ENCODE measurements around the gene CKMT2. TPM values are rescaled to one million over a fixed set of nuclear protein-coding genes. Genes with fewer than 3 reads are reported as not detected.

Gene CKMT2
- total and polyA plus RNA-seq, 2 of the 4 experiments (the other 2 are of a cell fraction), result 0.21 to 0.36 TPM

DNA sequence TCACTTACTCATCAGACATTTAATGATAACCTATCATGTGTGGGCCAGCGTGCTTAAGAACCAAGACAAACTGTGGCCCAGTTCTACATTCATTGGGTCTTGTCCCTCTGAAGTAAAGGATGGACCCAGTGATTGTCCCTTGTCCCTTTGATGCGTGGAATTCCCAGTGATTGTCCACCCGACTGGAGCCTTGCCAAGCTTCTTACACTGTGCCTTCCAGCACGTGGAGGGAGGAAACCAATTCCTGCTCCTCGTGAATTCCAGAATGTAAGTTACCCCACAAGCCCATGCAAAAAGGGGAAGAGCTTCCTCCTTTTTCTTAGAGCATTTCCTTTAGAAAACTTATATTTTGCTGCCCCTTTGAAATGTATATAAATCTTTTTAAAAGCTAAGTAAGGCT is 7.9 kb downstream of the CKMT2 start:
- dilution Hi-C loops (cut with HindIII; ENCODE audit: low sequenced_read_pairs, unreplicated experiment), result no loop called here
- TF ChIP-seq RAD21 (IDR thresholded peaks at IDR 0.05; ENCODE audit: low read length) (no peak), MXI1 (IDR thresholded peaks at IDR 0.05; ENCODE audit: borderline replicate concordance, low read depth, low read length) (no peak), FOS (IDR thresholded peaks at IDR 0.05; ENCODE audit: low read depth, low read length) (no peak), POLR2A (IDR thresholded peaks at IDR 0.05; ENCODE audit: low read depth, low read length) (no peak), MAZ (IDR thresholded peaks at IDR 0.05; ENCODE audit: borderline replicate concordance, low read depth, low read length) (no peak), BHLHE40 (IDR thresholded peaks at IDR 0.05; ENCODE audit: low read depth, low read length) (no peak), CEBPB (IDR thresholded peaks at IDR 0.05; ENCODE audit: low read depth, low read length) (no peak), RFX5 (IDR thresholded peaks at IDR 0.05; ENCODE audit: low read depth, low read length) (no peak), SMC3 (IDR thresholded peaks at IDR 0.05; ENCODE audit: low read depth, low read length) (no peak)
- TF ChIP-seq, protein P1, sequence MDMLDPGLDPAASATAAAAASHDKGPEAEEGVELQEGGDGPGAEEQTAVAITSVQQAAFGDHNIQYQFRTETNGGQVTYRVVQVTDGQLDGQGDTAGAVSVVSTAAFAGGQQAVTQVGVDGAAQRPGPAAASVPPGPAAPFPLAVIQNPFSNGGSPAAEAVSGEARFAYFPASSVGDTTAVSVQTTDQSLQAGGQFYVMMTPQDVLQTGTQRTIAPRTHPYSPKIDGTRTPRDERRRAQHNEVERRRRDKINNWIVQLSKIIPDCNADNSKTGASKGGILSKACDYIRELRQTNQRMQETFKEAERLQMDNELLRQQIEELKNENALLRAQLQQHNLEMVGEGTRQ (IDR thresholded peaks at IDR 0.05; ENCODE audit: low read depth, low read length), result no peak
- TF ChIP-seq, protein P2, sequence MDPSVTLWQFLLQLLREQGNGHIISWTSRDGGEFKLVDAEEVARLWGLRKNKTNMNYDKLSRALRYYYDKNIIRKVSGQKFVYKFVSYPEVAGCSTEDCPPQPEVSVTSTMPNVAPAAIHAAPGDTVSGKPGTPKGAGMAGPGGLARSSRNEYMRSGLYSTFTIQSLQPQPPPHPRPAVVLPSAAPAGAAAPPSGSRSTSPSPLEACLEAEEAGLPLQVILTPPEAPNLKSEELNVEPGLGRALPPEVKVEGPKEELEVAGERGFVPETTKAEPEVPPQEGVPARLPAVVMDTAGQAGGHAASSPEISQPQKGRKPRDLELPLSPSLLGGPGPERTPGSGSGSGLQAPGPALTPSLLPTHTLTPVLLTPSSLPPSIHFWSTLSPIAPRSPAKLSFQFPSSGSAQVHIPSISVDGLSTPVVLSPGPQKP (IDR thresholded peaks at IDR 0.05; ENCODE audit: borderline replicate concordance, low read depth, low read length), result no peak
- TF ChIP-seq, protein P3, sequence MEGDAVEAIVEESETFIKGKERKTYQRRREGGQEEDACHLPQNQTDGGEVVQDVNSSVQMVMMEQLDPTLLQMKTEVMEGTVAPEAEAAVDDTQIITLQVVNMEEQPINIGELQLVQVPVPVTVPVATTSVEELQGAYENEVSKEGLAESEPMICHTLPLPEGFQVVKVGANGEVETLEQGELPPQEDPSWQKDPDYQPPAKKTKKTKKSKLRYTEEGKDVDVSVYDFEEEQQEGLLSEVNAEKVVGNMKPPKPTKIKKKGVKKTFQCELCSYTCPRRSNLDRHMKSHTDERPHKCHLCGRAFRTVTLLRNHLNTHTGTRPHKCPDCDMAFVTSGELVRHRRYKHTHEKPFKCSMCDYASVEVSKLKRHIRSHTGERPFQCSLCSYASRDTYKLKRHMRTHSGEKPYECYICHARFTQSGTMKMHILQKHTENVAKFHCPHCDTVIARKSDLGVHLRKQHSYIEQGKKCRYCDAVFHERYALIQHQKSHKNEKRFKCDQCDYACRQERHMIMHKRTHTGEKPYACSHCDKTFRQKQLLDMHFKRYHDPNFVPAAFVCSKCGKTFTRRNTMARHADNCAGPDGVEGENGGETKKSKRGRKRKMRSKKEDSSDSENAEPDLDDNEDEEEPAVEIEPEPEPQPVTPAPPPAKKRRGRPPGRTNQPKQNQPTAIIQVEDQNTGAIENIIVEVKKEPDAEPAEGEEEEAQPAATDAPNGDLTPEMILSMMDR (conservative IDR thresholded peaks at IDR 0.05; ENCODE audit: low read depth, low read length), result no peak

More for the DNA sequence above, 7.9 kb downstream of the CKMT2 start:
- Histone ChIP-seq H4K5ac (ENCODE audit: low read depth, low read length) (no peak overlapping the region), H3K9me3 (ENCODE audit: control insufficient read depth, insufficient read depth, low read length) (no peaks in the 10 kb centered on the region), H3K23ac (ENCODE audit: low read depth, low read length) (no peak overlapping the region), H4K20me1 (ENCODE audit: insufficient read depth, low read length) (no peaks in the 10 kb centered on the region), H3K18ac (ENCODE audit: low read depth, low read length) (no peak overlapping the region), H3K56ac (ENCODE audit: extremely low read depth, insufficient read depth, low read length) (no peak overlapping the region), H2AK5ac (ENCODE audit: low read depth, low read length) (no peak overlapping the region), H3K4me2 (ENCODE audit: low read depth, low read length) (no peak overlapping the region), H3K36me3 (ENCODE audit: control insufficient read depth, insufficient read depth, low read length) (no peaks in the 10 kb centered on the region), H2BK20ac (ENCODE audit: low read depth, low read length) (no peak overlapping the region), H3K79me1 (ENCODE audit: low read depth in 1 of 2, low read length in 2 of 2) (peaks cover 0 to 5% of the 10 kb centered on the region in 2 experiments; a peak in 1 of 4 replicates), H2BK120ac (ENCODE audit: low read depth, low read length) (no peak overlapping the region), H3K4me1 (ENCODE audit: control insufficient read depth, insufficient read depth, low read length) (no peaks in the 10 kb centered on the region), H3K27ac (ENCODE audit: insufficient read depth, low read length) (no peak overlapping the region), H2BK5ac (ENCODE audit: low read depth, low read length, poor library complexity, severe bottlenecking) (no peak overlapping the region), H3K27me3 (ENCODE audit: control insufficient read depth, insufficient read depth, low read length) (no peaks in the 10 kb centered on the region), H4K91ac (ENCODE audit: insufficient read depth, low read depth, low read length) (no peak overlapping the region), H2AK9ac (replicated peaks; ENCODE audit: low read depth, low read length, poor library complexity) (no peak overlapping the region), H4K8ac (ENCODE audit: low read depth in 2 of 2, low read length in 2 of 2) (no peak overlapping the region), H2AFZ (replicated peaks; ENCODE audit: low read length, poor library complexity) (no peak overlapping the region), H3K9me1 (ENCODE audit: insufficient read depth, low read length) (peaks cover 24% of the 10 kb centered on the region), H3K9ac (ENCODE audit: low read depth, low read length) (no peak overlapping the region), H3K14ac (replicated peaks; ENCODE audit: low read depth, low read length) (no peak overlapping the region), H3K4me3 (ENCODE audit: insufficient read depth, low read depth, low read length) (no peak overlapping the region), H2BK15ac (ENCODE audit: low read depth, low read length) (no peak overlapping the region), H3K4ac (ENCODE audit: low read depth, low read length) (no peak overlapping the region)
- in situ Hi-C loops (cut with MboI; ENCODE audit: low sequenced_read_pairs) (no loop called here), intact Hi-C loops (cut with micrococcal nuclease) (loop anchor here (10.0 kb wide), 1 partner anchor 54 kb away; no protein-coding TSS in a partner anchor)
- POLR2A ChIA-PET (ENCODE audit: unreplicated experiment), result no interaction called here
- CTCF ChIA-PET, result interaction anchor here (0.6 kb wide), 2 partner anchors 62 to 976 kb away, joined by 3 read pairs; no protein-coding TSS in a partner anchor
- DNase-seq, result no peak
- ATAC-seq (ENCODE audit: low read depth), result no peak
- no TSS peak for BruUV-seq (replicated peaks)
- 100% methylated on average over 1 of the region's 5 CpGs; no CpG with 5 or more reads in 1 of the 2 experiments for WGBS, 2 experiments (ENCODE audit: extremely low coverage in 2 of 2, insufficient read length in 1 of 2)

Data from IMR-90 (cell line).